GM23338 (cell line): ENCODE results near the gene EXD3. TPM values are rescaled to one million over a fixed set of nuclear protein-coding genes. Genes with fewer than 3 reads are reported as not detected.
"Not testable (repeated sequence)": the region's sequence is repeated elsewhere in the genome, so short reads cannot be mapped to it uniquely, and the experiment has no call there.

Experiments used
- ATAC-seq: fragments of 200-7000 bp; cut with Tn5 transposase; 3 replicates; pipeline ENCODE4 v1.9.1; 2020
- DNase-seq: peaks from one replicate; pipeline ENCODE4 v3.0.0-alpha.2; 2015; ENCODE audit warnings: low spot score
- H2AFZ ChIP-seq: fragments of 200-600 bp; sonication (generic); 2 replicates; pipeline ENCODE4 v1.8.0; 2016; ENCODE audit warnings: antibody characterized with exemption, mild to moderate bottlenecking, moderate library complexity
- H3F3A ChIP-seq: fragments of 200-600 bp; sonication (generic); replicated peaks from 2 replicates; pipeline ENCODE4 v1.8.0; 2017; ENCODE audit warnings: antibody characterized with exemption, mixed run types, low read depth
- H3K27ac ChIP-seq: fragments of 200-600 bp; sonication (generic); 2 replicates; pipeline ENCODE4 v1.6.1; 2016; ENCODE audit warnings: low read depth
- H3K27me3 ChIP-seq: fragments of 200-600 bp; sonication (generic); 2 replicates; pipeline ENCODE4 v1.8.0; 2016; ENCODE audit warnings: mild to moderate bottlenecking, mixed run types, moderate library complexity; ENCODE audit not compliant: insufficient read depth
- H3K36me3 ChIP-seq: fragments of 200-600 bp; sonication (generic); 2 replicates; pipeline ENCODE4 v1.8.0; 2016; ENCODE audit warnings: mild to moderate bottlenecking; ENCODE audit not compliant: insufficient read depth
- H3K4me1 ChIP-seq: fragments of 200-600 bp; sonication (generic); 2 replicates; pipeline ENCODE4 v1.8.0; 2016; ENCODE audit warnings: mild to moderate bottlenecking, moderate library complexity; ENCODE audit not compliant: insufficient read depth
- H3K4me2 ChIP-seq: fragments of 200-600 bp; sonication (generic); 2 replicates; pipeline ENCODE4 v1.7.1; 2017; ENCODE audit warnings: mixed run types
- H3K4me3 ChIP-seq: fragments of 200-600 bp; sonication (generic); 2 replicates; pipeline ENCODE4 v1.6.1; 2016; ENCODE audit warnings: mixed run types
- H3K79me2 ChIP-seq: fragments of 200-600 bp; sonication (generic); replicated peaks from 2 replicates; pipeline ENCODE4 v1.8.0; 2017; ENCODE audit warnings: mild to moderate bottlenecking; ENCODE audit not compliant: insufficient read depth
- H3K9me2 ChIP-seq: fragments of 200-600 bp; sonication (generic); 2 replicates; pipeline ENCODE4 v1.8.0; 2017; ENCODE audit not compliant: insufficient read depth
- H4K20me1 ChIP-seq: fragments of 200-600 bp; sonication (generic); replicated peaks from 2 replicates; pipeline ENCODE4 v1.8.0; 2017; ENCODE audit warnings: mild to moderate bottlenecking; ENCODE audit not compliant: insufficient read depth
- H3K27ac Mint-ChIP-seq: 2 replicates; pipeline ENCODE4 v1.8.0; 2020; ENCODE audit warnings: inconsistent platforms, mild to moderate bottlenecking, moderate library complexity, mixed read lengths
- H3K27me3 Mint-ChIP-seq: 3 replicates; pipeline ENCODE4 v1.8.0; 2022; ENCODE audit warnings: low read depth, mild to moderate bottlenecking, moderate library complexity, mixed read lengths, inconsistent platforms; ENCODE audit not compliant: insufficient read depth, poor library complexity
- H3K36me3 Mint-ChIP-seq: 3 replicates; pipeline ENCODE4 v1.8.0; 2021; ENCODE audit warnings: low read depth, mild to moderate bottlenecking, inconsistent platforms, moderate library complexity, mixed read lengths
- H3K4me1 Mint-ChIP-seq: 3 replicates; pipeline ENCODE4 v1.8.0; 2020; ENCODE audit warnings: mild to moderate bottlenecking, inconsistent platforms, mixed read lengths
- H3K4me3 Mint-ChIP-seq: 3 replicates; pipeline ENCODE4 v1.8.0; 2021; ENCODE audit warnings: moderate library complexity, mild to moderate bottlenecking, inconsistent platforms, mixed read lengths
- H3K9me3 Mint-ChIP-seq: 3 replicates; pipeline ENCODE4 v1.8.0; 2020; ENCODE audit warnings: moderate library complexity, mild to moderate bottlenecking, inconsistent platforms, mixed read lengths
- ETS1 ChIP-seq: IDR thresholded peaks from 2 replicates; pipeline ENCODE4 v1.6.1; 2016; ENCODE audit warnings: antibody characterized with exemption
- JUNB ChIP-seq: IDR thresholded peaks from one replicate; pipeline ENCODE4 v1.6.1; 2016; ENCODE audit warnings: antibody characterized with exemption; ENCODE audit not compliant: unreplicated experiment
- ZNF462 ChIP-seq: fragments of 250-450 bp; sonication (Bioruptor Pico); IDR thresholded peaks from 2 replicates; pipeline ENCODE4 v1.5.0; 2020; ENCODE audit warnings: mild to moderate bottlenecking, moderate library complexity
- polyA plus RNA-seq: library from polyadenylated mRNA; unstranded; fragments of >200 nt; fragmentation: Nextera tagmentation; extraction: Ambion mirVana; gene quantifications from 2 replicates; pipeline ENCODE4 v1.2.1, GENCODE V29; 2016
- total RNA-seq: library from RNA; depleted of rRNA; stranded (reverse); fragments of >200 nt; shearing (Covaris generic); gene quantifications from 2 replicates; pipeline ENCODE4 v1.2.3, GENCODE V29; 2014

Gene EXD3
- total and polyA plus RNA-seq, 2 experiments from 2014 or later = 3.6 to 9.7 TPM

GRCh38 chr9:137379761-137380161 lies 43.2 kb downstream of the EXD3 start (continued):
- no peak for TF ChIP-seq ZNF462 (CRISPR knock-in tag)
- no peak for TF ChIP-seq JUNB
- no peak for TF ChIP-seq ETS1

- H3K27me3 Mint-ChIP-seq = peaks cover 12% of the 10 kb centered on the region
- H3K4me1 ChIP-seq, H3K27ac Mint-ChIP-seq, H3K4me3 Mint-ChIP-seq, H3F3A ChIP-seq, H3K27ac ChIP-seq, H3K27me3 ChIP-seq, H3K4me1 Mint-ChIP-seq, H3K4me3 ChIP-seq, H4K20me1 ChIP-seq, H3K4me2 ChIP-seq, DNase-seq, H3K36me3 ChIP-seq, H3K79me2 ChIP-seq, H3K36me3 Mint-ChIP-seq, H2AFZ ChIP-seq, H3K9me2 ChIP-seq, ATAC-seq: not testable (repeated sequence)
- H3K9me3 Mint-ChIP-seq = peaks cover 15% of the 10 kb centered on the region
Observed at GRCh38 chr9:137378688-137379410, 44.1 kb downstream of the EXD3 start.
